Muscle of leg (tissue), 11 donors: ENCODE data around the gene SUSD6. TPM values are rescaled to one million over a fixed set of nuclear protein-coding genes. Genes with fewer than 3 reads are reported as not detected.
A peak's percentile ranks its signal among the peaks of the same experiment; 100 is the strongest.
"Not testable (repeated sequence)": the region's sequence is repeated elsewhere in the genome, so short reads cannot be mapped to it uniquely, and the experiment has no call there.

Experiments used
- DNase-seq: peaks from one replicate; pipeline ENCODE4 v3.0.0; 2013
- H3K27ac ChIP-seq: one replicate; pipeline ENCODE4 v1.5.1; 2013; ENCODE audit warnings: mild to moderate bottlenecking, low read length, control low read depth
- H3K27me3 ChIP-seq: one replicate; pipeline ENCODE4 v1.6.1; 2013; ENCODE audit warnings: low read length; ENCODE audit not compliant: control insufficient read depth, insufficient read depth
- H3K36me3 ChIP-seq: one replicate; pipeline ENCODE4 v1.6.1; 2013; ENCODE audit warnings: low read length; ENCODE audit not compliant: control insufficient read depth, insufficient read depth
- H3K4me1 ChIP-seq: one replicate; pipeline ENCODE4 v1.6.1; 2013; ENCODE audit warnings: low read length; ENCODE audit not compliant: control insufficient read depth, insufficient read depth
- H3K4me3 ChIP-seq: one replicate; pipeline ENCODE4 v1.5.1; 2013; ENCODE audit warnings: low read length, control low read depth
- H3K9me3 ChIP-seq: replicated peaks from 2 replicates; pipeline ENCODE4 v1.6.1; 2013; ENCODE audit warnings: low read depth, low read length; ENCODE audit not compliant: control insufficient read depth
- WGBS: methylation state at CpG from one replicate; pipeline ENCODE4 v1.1.5; 2013; ENCODE audit warnings: missing lambda C conversion rate; ENCODE audit not compliant: insufficient coverage; 5-methylcytosine and 5-hydroxymethylcytosine counted together
- polyA plus RNA-seq, 8 donors: library from polyadenylated mRNA; unstranded; fragments of 120-200 nt; gene quantifications; one replicate each; pipeline versions ENCODE4 v1.2.1 to v1.2.3, GENCODE V29; 2013; ENCODE audit warnings: inconsistent platforms in 1 of 8, low replicate concordance in 1 of 8; ENCODE audit not compliant: insufficient read length in 8 of 8, insufficient read depth in 1 of 8
- total RNA-seq: library from RNA; stranded (reverse); fragments of 120-200 nt; gene quantifications from one replicate; pipeline ENCODE4 v1.2.4, GENCODE V29; 2013

Gene SUSD6
- total and polyA plus RNA-seq, 9 donors, result 7.8 to 22.1 (median 16.7) TPM

DNA sequence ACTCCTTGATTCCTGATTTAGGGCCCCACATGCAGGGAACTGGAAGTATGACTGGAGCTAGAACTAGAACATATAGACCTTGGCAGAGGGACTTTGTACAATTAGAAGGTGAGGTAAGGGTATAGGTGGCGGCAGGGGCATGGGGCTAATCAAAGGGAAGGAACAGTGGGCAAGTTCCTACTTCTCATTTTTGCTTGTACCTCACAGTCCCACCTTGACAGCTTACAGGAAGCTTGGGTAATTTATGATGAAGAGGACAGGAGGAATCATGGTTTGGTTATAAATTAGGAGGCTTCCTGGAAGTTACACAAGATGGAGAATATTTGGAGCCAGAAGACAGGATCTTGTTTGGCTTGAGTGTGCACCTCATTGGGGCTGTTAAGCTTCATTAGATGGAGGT lies 33.4 kb downstream of the SUSD6 start:
- WGBS, result no CpG with 5 or more reads among the region's 1 CpG
- no peak for DNase-seq
- peaks cover 4% of the 10 kb centered on the region for H3K9me3 ChIP-seq
- H3K36me3 ChIP-seq, result peaks cover 2% of the 10 kb centered on the region
- peaks cover 6% of the 10 kb centered on the region for H3K4me1 ChIP-seq
- no peak overlapping the region for H3K27ac ChIP-seq
- H3K27me3 ChIP-seq, result no peaks in the 10 kb centered on the region
- H3K4me3 ChIP-seq, result no peak overlapping the region

DNA sequence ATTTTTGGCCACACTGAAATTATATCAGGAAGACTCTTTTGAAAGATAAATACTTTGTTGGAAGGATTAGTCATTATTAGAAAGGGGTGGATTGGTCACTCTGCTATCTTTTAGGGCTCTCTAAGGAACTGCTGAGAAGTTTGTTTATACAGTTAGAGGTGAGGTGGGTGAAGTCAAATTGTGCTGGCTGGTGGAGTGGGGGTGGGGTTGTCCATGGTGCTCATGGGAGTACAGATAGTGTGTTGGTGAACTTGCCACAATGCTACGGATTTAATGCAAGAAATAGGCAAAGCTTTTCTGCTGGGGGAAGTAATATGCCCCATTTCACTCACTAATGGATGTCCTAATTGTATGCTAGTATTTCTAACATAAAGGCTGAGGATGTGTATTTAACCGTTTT lies 35.8 kb downstream of the SUSD6 start:
- Histone ChIP-seq H3K36me3 (peaks cover 2% of the 10 kb centered on the region), H3K9me3 (no peaks in the 10 kb centered on the region), H3K4me3 (no peak overlapping the region), H3K4me1 (peaks cover 18% of the 10 kb centered on the region), H3K27me3 (no peaks in the 10 kb centered on the region), H3K27ac (peak overlapping the region; percentile 17)
- WGBS, result no CpG with 5 or more reads among the region's 2 CpGs
- DNase-seq, result no peak

DNA sequence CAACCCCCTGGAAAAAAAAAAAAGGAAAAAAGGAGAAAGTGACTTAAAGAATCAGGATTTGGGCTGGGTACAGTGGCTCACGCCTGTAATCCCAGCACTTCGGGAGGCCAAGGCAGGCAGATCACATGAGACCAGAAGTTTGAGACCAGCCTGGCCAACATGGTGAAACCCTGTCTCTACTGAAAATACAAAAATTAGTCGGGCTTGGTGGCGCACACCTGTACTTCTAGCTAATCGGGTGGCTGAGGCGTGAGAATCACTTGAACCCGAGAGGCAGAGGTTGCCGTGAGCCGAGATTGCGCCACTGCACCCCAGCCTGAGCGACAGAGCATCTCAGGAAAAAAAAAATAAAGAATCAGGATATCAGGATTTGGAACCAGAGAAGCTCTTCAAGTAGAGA lies 36.2 kb downstream of the SUSD6 start:
- not testable (repeated sequence) for H3K4me3 ChIP-seq, H3K27ac ChIP-seq, H3K27me3 ChIP-seq, H3K9me3 ChIP-seq, DNase-seq, H3K36me3 ChIP-seq
- 96% methylated on average over 11 of the region's 11 CpGs for WGBS
- H3K4me1 ChIP-seq, result peaks cover 22% of the 10 kb centered on the region

DNA sequence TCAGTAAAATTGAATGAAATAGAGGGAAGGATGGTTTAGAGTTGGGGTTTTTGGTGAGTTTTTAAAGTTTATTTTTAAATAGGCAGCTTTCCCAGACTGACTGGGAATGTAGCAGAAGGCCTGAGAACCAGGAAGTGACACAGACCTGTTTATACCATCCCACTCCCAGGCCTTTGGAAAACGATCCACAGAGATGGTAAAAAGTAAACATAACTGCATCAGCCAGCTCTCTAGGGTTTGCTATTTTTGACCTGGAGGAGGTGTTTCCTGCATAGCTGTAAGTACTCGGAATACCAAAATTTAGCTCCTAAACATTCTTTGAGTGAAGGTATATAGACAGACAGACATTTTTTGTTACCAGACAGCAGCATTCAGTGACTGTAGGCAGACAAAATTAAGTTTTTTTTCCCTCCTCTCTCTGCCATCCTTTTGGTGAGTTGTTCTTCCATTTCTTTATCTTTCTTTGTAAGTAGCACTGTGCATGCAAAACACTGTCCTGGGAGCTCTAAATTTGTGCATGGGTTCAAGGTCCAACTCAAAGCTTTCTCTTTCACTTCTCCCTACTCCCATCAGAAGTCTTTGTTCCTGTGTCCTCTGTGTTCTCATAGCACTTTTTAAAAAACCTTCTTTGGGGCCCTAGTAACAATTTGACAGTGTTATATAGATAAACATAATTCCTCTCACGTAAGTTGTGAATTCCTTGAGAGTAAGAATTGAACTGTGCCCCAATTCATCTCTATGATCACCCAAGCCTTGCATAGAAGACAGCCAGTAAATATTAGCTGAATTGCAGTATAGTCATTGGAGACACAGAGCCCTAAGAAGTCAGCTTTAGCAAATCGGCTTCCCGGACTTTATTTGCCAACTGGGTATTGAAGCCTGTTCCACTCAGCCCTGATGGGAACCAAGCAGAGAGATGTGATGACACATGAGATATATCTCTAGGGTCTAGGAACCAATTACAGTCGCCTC lies 37.4 kb downstream of the SUSD6 start:
- peak overlapping the region; percentile 79 for H3K27ac ChIP-seq
- peaks cover 25% of the 10 kb centered on the region for H3K4me1 ChIP-seq
- DNase-seq, result peak; percentile 77
- H3K9me3 ChIP-seq, result no peaks in the 10 kb centered on the region
- 8% methylated on average over 2 of the region's 6 CpGs for WGBS
- no peaks in the 10 kb centered on the region for H3K27me3 ChIP-seq
- peaks cover 2% of the 10 kb centered on the region for H3K36me3 ChIP-seq
- H3K4me3 ChIP-seq, result no peak overlapping the region

DNA sequence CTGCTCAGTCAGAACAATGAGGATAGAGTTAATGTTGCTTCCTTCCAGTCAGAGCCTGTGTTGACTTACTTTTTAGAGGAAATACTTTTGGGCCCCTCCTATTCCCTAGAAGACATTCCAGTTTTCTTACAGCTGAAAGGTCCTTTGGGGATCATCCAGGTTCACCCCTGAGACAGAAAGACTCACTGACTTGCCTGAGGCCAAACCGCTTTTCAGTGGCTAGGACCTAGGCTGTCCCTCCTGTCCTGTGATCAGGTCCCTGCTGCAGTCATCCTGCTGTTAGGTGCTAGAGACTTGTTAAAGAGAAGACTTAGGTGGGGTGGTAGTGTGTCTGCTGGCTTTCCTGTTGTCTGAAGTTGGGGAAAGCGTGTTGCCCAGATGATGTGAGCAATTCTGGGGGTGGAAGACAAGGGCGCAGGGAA lies 39.6 kb downstream of the SUSD6 start:
- no peak overlapping the region for H3K4me3 ChIP-seq
- H3K9me3 ChIP-seq, result no peaks in the 10 kb centered on the region
- H3K27me3 ChIP-seq, result no peaks in the 10 kb centered on the region
- 71% methylated on average over 3 of the region's 3 CpGs for WGBS
- H3K4me1 ChIP-seq, result peaks cover 25% of the 10 kb centered on the region
- H3K27ac ChIP-seq, result peak overlapping the region; percentile 57
- no peaks in the 10 kb centered on the region for H3K36me3 ChIP-seq
- DNase-seq, result no peak

DNA sequence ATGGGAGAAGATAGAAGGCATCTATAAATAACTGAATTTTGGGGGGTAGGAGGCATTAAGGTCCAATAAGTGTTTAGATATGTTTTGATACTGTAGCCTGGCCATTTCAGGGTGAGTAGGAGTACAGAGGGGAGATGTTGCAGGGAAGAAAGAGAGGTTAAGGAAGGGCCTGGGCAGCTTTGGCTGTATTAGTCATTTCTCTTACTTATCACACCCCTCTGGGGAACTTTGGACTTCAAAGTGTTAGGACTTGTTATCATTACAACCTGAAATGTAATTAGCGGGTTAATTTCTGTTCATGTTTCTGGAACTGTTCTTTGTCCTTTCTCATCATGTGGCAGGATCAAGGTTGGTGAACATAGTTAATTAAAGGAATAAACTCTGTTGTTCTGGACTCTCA lies 40.3 kb downstream of the SUSD6 start:
- Histone ChIP-seq H3K9me3 (no peaks in the 10 kb centered on the region), H3K36me3 (peaks cover 2% of the 10 kb centered on the region), H3K4me1 (peaks cover 25% of the 10 kb centered on the region), H3K4me3 (no peak overlapping the region), H3K27me3 (no peaks in the 10 kb centered on the region), H3K27ac (peak overlapping the region; percentile 14)
- DNase-seq, result no peak
- no CpG with 5 or more reads among the region's 1 CpG for WGBS

DNA sequence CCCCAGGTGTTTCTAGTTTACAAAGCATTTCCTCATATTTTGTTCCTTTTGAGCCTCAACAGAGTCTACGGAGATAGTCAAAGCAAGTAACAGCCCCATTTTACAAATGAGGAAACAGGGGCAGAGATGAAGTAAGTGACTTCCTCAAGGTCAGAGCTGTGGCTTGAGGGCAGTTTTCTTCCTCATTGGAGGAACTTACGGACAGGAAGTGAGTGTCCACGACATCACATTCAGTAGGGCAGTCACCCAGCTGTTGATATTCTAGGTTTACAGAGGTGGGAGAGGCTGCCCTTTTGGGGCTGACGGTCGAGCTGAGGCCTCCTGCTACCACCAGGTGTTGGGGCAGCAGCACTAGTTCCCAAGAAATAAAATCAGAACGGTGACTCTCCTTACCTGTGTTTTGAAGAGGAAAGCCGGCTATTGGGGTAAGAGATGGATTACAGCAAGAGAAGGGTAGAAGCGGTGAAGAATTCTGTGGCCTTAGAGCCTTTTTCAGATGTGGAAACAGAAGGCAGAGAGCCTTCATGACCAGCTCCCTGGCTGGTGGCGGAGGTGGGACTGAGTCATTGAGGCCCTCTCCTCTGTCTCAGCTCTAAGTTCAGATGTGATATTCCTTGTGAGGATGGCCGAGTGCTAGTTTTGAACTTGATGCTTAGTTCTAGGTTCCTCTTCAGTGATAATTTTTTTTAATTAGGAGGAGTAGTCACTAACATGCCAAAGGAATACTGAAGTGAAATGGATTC lies 41.7 kb downstream of the SUSD6 start:
- peak overlapping the region; percentile 62 for H3K27ac ChIP-seq
- 97% methylated on average over 3 of the region's 10 CpGs for WGBS
- peaks cover 31% of the 10 kb centered on the region for H3K4me1 ChIP-seq
- H3K4me3 ChIP-seq, result no peak overlapping the region
- peak; percentile 70 for DNase-seq
- no peaks in the 10 kb centered on the region for H3K9me3 ChIP-seq
- peaks cover 2% of the 10 kb centered on the region for H3K36me3 ChIP-seq
- H3K27me3 ChIP-seq, result no peaks in the 10 kb centered on the region

DNA sequence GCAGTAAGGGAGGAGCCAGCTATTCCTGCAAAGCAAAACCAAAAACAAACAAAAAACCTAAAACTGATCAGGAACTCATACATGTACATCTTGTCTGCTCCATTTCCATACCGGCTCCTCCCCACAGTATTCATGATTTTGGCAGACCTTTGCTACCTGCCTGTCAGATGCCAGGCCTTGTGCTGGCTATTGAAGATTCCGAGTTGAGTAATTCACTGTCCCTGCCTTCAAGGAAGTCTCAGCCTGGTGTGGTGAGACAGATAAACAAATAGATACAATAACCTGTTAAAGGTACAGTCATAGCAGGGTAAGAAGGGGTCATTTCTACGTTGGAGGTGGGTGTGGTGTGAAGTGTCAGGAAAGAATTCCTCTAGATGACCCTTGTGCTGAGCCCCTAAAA lies 42.7 kb downstream of the SUSD6 start:
- H3K36me3 ChIP-seq, result peaks cover 9% of the 10 kb centered on the region
- H3K27ac ChIP-seq, result no peak overlapping the region
- H3K27me3 ChIP-seq, result no peaks in the 10 kb centered on the region
- peaks cover 34% of the 10 kb centered on the region for H3K4me1 ChIP-seq
- no peak overlapping the region for H3K4me3 ChIP-seq
- DNase-seq, result no peak
- WGBS, result 100% methylated on average over 1 of the region's 3 CpGs
- H3K9me3 ChIP-seq, result no peaks in the 10 kb centered on the region

DNA sequence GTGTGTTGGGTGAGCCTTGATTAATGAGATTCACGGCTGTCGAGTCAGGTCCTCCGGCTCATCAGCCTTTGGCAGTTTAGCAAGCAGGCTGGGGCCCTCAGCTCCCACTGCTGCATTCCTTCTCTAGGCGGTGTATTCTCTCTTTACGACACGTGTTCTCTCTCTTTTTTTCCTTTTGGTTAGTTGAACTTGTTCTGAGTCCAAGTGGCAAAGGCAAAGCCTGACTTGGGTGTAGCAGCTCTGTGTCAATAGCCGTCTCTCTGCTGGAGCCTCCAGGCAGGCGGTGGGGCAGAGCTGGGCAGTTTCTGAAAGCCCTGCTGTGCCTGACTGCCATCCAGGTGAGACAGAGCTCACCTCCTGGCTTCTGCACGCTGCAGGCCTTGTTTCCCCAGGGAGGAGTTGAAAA lies 46.6 kb downstream of the SUSD6 start:
- peaks cover 17% of the 10 kb centered on the region for H3K4me1 ChIP-seq

DNA sequence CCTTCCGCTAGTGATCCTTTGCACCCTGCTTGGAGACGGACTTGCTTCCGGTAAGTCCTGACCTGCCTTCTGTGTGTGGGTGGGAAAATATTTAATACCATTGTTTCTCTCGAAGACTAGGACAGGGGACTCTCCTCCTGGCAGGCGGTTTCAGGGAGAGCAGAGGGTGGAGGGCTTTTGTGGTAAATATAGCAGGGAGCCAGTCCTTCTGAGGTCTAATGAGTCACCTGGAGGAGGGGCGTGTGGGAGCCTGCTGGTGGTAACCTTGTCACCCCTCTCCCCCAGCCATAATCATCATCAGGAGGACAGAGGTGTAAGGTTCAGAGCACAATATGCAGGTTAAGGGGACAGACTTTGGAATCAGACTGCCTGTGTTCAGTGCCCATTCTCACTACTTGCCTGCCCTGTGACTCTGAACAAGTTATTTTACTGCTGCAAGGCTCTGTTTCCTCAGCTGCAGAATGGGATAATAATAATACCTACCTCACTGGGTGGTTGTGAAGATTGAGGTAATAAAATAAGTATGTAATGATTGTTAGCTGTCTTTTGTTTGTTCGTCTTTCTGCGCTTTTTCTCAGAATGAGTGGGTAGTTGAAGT lies 47.4 kb downstream of the SUSD6 start:
- Histone ChIP-seq H3K27ac (no peak overlapping the region), H3K27me3 (no peaks in the 10 kb centered on the region), H3K4me3 (no peak overlapping the region), H3K36me3 (peaks cover 25% of the 10 kb centered on the region), H3K4me1 (peaks cover 15% of the 10 kb centered on the region), H3K9me3 (no peaks in the 10 kb centered on the region)
- 100% methylated on average over 1 of the region's 8 CpGs for WGBS
- no peak for DNase-seq

More for the DNA sequence above, 46.6 kb downstream of the SUSD6 start:
- 14% methylated on average over 8 of the region's 9 CpGs for WGBS
- H3K9me3 ChIP-seq, result no peaks in the 10 kb centered on the region
- DNase-seq, result peak; percentile 82
- H3K4me3 ChIP-seq, result no peak overlapping the region
- no peaks in the 10 kb centered on the region for H3K27me3 ChIP-seq
- H3K36me3 ChIP-seq, result peaks cover 25% of the 10 kb centered on the region
- H3K27ac ChIP-seq, result peak overlapping the region; percentile 26
